Endothelial cell of umbilical vein (primary cell): Measurements from ENCODE around the gene EPX.
"Not testable (repeated sequence)": the region's sequence is repeated elsewhere in the genome, so short reads cannot be mapped to it uniquely, and the experiment has no call there.

Experiments used
- EZH2 ChIP-seq: IDR thresholded peaks from 2 replicates; pipeline ENCODE4 v1.6.1; 2012; ENCODE audit warnings: borderline replicate concordance, low read depth, mild to moderate bottlenecking, moderate library complexity, low read length, inconsistent platforms; ENCODE audit not compliant: severe bottlenecking
- FOS ChIP-seq: IDR thresholded peaks from 2 replicates; pipeline ENCODE4 v1.6.1; 2011; ENCODE audit warnings: mild to moderate bottlenecking, low read length, moderate library complexity, borderline replicate concordance; ENCODE audit not compliant: insufficient read depth
- GATA2 ChIP-seq: IDR thresholded peaks from 2 replicates; pipeline ENCODE4 v1.7.0; 2011; ENCODE audit warnings: low read depth, mild to moderate bottlenecking, moderate library complexity, mixed read lengths, low read length; ENCODE audit not compliant: insufficient read length, insufficient read depth
- JUN ChIP-seq: IDR thresholded peaks from 2 replicates; pipeline ENCODE4 v1.6.1; 2011; ENCODE audit warnings: borderline replicate concordance, low read depth; ENCODE audit not compliant: insufficient read length, insufficient read depth
- MYC ChIP-seq: IDR thresholded peaks from one replicate; pipeline ENCODE4 v1.6.1; 2011; ENCODE audit warnings: mild to moderate bottlenecking, low read depth, low read length
- POLR2A ChIP-seq: IDR thresholded peaks from 2 replicates; pipeline ENCODE4 v1.6.1; 2012; ENCODE audit warnings: low read depth, mild to moderate bottlenecking, control low read depth, low read length
- POLR2AphosphoS5 ChIP-seq: IDR thresholded peaks from 2 replicates; pipeline ENCODE4 v1.6.1; 2012; ENCODE audit warnings: low read depth, mild to moderate bottlenecking, control low read depth, low read length, moderate library complexity; ENCODE audit not compliant: insufficient read depth
- TF ChIP-seq, protein P1 (sequence below), 2 donors: IDR thresholded peaks; 1 replicate in 1 of 2; 2 replicates in 1 of 2; pipeline ENCODE4 v1.5.1; 2011; ENCODE audit warnings: low read length in 2 of 2, mild to moderate bottlenecking in 2 of 2, moderate library complexity in 2 of 2, control low read depth in 1 of 2, inconsistent platforms in 1 of 2, low read depth in 1 of 2; ENCODE audit not compliant: insufficient read depth in 1 of 2; ENCODE audit errors: extremely low read depth in 1 of 2
- TF ChIP-seq, protein P2 (sequence below): IDR thresholded peaks from 2 replicates; pipeline ENCODE4 v1.6.1; 2011; ENCODE audit not compliant: insufficient read depth, insufficient read length

DNA sequence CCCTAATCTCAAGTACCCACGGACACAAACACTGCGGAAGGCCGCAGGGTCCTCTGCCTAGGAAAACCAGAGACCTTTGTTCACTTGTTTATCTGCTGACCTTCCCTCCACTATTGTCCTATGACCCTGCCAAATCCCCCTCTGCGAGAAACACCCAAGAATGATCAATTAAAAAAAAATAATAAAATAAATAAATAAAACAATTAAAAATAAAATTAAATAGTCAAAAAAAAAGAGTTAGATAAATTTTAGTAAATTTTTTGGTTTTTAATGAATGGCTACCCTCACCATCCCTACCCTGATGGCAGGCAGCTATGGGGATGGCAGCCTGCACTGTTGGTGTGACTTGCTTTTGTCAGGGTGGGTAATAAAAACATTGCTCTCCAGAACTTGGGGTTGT is 49.2 kb upstream of the EPX start:
- TF ChIP-seq, protein P1, sequence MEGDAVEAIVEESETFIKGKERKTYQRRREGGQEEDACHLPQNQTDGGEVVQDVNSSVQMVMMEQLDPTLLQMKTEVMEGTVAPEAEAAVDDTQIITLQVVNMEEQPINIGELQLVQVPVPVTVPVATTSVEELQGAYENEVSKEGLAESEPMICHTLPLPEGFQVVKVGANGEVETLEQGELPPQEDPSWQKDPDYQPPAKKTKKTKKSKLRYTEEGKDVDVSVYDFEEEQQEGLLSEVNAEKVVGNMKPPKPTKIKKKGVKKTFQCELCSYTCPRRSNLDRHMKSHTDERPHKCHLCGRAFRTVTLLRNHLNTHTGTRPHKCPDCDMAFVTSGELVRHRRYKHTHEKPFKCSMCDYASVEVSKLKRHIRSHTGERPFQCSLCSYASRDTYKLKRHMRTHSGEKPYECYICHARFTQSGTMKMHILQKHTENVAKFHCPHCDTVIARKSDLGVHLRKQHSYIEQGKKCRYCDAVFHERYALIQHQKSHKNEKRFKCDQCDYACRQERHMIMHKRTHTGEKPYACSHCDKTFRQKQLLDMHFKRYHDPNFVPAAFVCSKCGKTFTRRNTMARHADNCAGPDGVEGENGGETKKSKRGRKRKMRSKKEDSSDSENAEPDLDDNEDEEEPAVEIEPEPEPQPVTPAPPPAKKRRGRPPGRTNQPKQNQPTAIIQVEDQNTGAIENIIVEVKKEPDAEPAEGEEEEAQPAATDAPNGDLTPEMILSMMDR (IDR thresholded peaks at IDR 0.05; ENCODE audit: extremely low read depth in 1 of 2, insufficient read depth in 1 of 2, low read depth in 1 of 2, low read length in 2 of 2) = not testable (repeated sequence)
- TF ChIP-seq POLR2A, POLR2AphosphoS5, EZH2, MYC, JUN, FOS, GATA2: not testable (repeated sequence)
- TF ChIP-seq, protein P2, sequence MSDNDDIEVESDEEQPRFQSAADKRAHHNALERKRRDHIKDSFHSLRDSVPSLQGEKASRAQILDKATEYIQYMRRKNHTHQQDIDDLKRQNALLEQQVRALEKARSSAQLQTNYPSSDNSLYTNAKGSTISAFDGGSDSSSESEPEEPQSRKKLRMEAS = not testable (repeated sequence)
